Measurements from ENCODE around the gene MZB1. TPM values are rescaled to one million over a fixed set of nuclear protein-coding genes. Genes with fewer than 3 reads are reported as not detected.

MZB1 gene
- total and polyA plus RNA-seq, 10 donors, result 72.6 to 273 (median 129) TPM

DNA sequence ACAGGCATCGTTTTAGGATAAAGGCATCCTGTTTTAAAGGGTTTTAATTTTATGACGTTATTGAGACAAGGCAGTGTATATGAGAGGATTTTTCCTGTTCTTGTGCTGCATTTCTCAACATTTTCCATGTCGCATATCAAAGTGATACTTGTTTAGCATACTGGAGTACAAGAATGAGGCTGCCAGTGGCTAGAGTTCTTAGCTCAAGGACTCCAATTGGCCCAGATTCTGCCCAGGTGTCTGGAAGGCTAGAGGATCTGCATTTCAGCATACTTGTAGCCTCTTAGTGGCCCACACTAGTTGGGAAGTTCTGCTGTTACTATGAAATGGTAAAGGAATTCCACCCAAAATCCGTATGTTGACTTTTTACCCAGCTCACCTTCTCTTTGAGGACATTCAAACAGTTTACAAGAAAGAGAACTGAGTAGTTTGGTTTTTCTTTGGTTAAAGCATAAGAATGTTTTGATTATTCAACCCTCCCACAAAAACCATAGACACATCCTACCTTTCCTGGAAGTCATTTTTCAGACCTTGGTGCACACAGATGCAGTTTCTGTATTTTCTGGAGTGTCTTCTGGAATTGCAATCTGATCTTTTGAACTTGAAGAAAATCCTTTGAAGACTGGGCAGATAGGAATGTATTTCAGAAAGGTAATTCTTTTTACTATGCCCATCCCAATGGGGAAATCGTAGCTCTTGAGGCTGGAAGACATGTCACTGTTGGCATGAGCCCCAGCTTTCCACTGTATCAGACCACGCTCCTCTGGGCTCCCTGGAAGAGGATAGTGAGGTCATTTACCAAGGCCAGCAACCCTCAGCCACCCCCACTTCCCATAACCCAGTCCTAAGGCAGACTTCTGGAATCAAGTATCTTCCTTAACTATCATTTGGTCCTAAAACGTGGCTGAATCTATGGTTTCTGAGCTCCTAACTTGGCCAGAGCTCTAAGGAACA lies 18.0 kb downstream of the MZB1 start:
- peaks cover 0 to 86% (median 39%) of the 10 kb centered on the region in 6 donors for H3K36me3 ChIP-seq
- intact Hi-C loops (cut with DNase I; ENCODE audit: low total_unique reads), result no loop called here
- TF ChIP-seq CTCF (IDR thresholded peaks at IDR 0.05 in 8 of 11, conservative IDR thresholded peaks at IDR 0.05 in 3 of 11) (no peak), POLR2AphosphoS5 (IDR thresholded peaks at IDR 0.05) (no peak), POLR2A (IDR thresholded peaks at IDR 0.05) (no peak)
- no peaks in the 10 kb centered on the region for H3K27me3 ChIP-seq (replicated peaks in 1 of 7)
- no peaks in the 10 kb centered on the region for H3K9me3 ChIP-seq
- H3K27ac ChIP-seq, result no peak overlapping the region
- no peak overlapping the region for H3K4me3 ChIP-seq
- WGBS, 5 donors, result 72 to 84% (median 78%) methylated on average over 6 to 7 of the region's 7 CpGs
- H3K4me1 ChIP-seq, result peaks cover 0 to 10% (median 0%) of the 10 kb centered on the region in 6 donors
- DNase-seq, result peak; percentile 13

DNA sequence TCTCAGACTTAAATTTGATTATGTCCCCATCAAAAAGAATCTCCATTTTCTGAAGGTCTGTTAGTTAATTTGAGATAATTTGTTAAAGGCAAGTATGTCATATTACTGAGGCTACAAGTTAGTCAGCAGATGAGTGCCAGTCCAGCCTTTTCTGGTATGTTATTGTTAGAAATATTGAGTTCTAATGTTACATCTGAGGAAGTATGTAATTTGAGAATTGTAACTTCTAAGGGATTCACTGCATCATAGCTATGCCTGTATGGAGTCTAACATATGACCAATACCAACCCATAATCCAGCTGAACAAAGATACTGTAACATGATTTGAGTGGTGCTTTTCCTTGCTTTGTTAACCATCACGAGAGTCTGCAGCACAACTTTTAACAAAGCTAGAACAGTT lies 20.5 kb downstream of the MZB1 start:
- Histone ChIP-seq H3K4me1 (peaks cover 0 to 10% (median 0%) of the 10 kb centered on the region in 6 donors), H3K9me3 (no peaks in the 10 kb centered on the region), H3K36me3 (peaks cover 0 to 99% (median 64%) of the 10 kb centered on the region in 6 donors), H3K27ac (no peak overlapping the region), H3K27me3 (replicated peaks in 1 of 7) (no peaks in the 10 kb centered on the region), H3K4me3 (no peak overlapping the region)
- WGBS, 5 donors, result 88 to 100% (median 96%) methylated on average over 1 of the region's 1 CpG
- DNase-seq, result no peak
- intact Hi-C loops (cut with DNase I; ENCODE audit: low total_unique reads), result no loop called here
- TF ChIP-seq POLR2A (IDR thresholded peaks at IDR 0.05), result no peak
- TF ChIP-seq CTCF (IDR thresholded peaks at IDR 0.05 in 8 of 11, conservative IDR thresholded peaks at IDR 0.05 in 3 of 11), result no peak
- TF ChIP-seq POLR2AphosphoS5 (IDR thresholded peaks at IDR 0.05), result no peak

- WGBS, 5 donors, result 79 to 85% (median 83%) methylated on average over 2 of the region's 2 CpGs
- peaks cover 0 to 100% (median 70%) of the 10 kb centered on the region in 6 donors for H3K36me3 ChIP-seq
- no peak for DNase-seq
These were observed 21.1 kb downstream of the MZB1 start for GRCh38 chr5:139368613-139369012.

More at GRCh38 chr5:139368613-139369012, 21.1 kb downstream of the MZB1 start:
- intact Hi-C loops (cut with DNase I; ENCODE audit: low total_unique reads), result no loop called here
- Histone ChIP-seq H3K27ac (no peak overlapping the region), H3K27me3 (replicated peaks in 1 of 7) (no peaks in the 10 kb centered on the region), H3K4me3 (no peak overlapping the region), H3K9me3 (no peaks in the 10 kb centered on the region), H3K4me1 (peaks cover 0 to 10% (median 0%) of the 10 kb centered on the region in 6 donors)
- TF ChIP-seq CTCF (IDR thresholded peaks at IDR 0.05 in 8 of 11, conservative IDR thresholded peaks at IDR 0.05 in 3 of 11) (no peak), POLR2AphosphoS5 (IDR thresholded peaks at IDR 0.05) (no peak), POLR2A (IDR thresholded peaks at IDR 0.05) (no peak)
